Caco-2 (cell line): ENCODE results near the gene UXS1. TPM values are rescaled to one million over a fixed set of nuclear protein-coding genes. Genes with fewer than 3 reads are reported as not detected.

ENCODE experiments used
- BruUV-seq: library from RNA; stranded (reverse); fragments of 400-500 nt; replicated peaks from 2 replicates; lab custom pipeline; 2021; lab: Mats Ljungman, UMichigan
- CTCF ChIA-PET: fragments of 300-600 bp; sonication (Branson Sonifier 250); formaldehyde crosslinking; loops from one replicate; lab custom pipeline; 2022; ENCODE audit warnings: antibody characterized with exemption; lab: Charles Lee
- POLR2A ChIA-PET: fragments of 300-600 bp; sonication (Branson Sonifier 250); formaldehyde crosslinking; loops from one replicate; lab custom pipeline; 2022; ENCODE audit warnings: antibody characterized with exemption; lab: Charles Lee
- DNase-seq, 2 experiments: peaks; one replicate each; pipeline versions ENCODE4 v3.0.0 to v3.0.0-alpha.2; 2020 to 2022
- H3K27me3 ChIP-seq: replicated peaks from 2 replicates; pipeline ENCODE4 v1.6.0; 2011; ENCODE audit warnings: low read length; ENCODE audit not compliant: control insufficient read depth, insufficient read depth
- H3K36me3 ChIP-seq: 2 replicates; pipeline ENCODE4 v1.5.1; 2011; ENCODE audit warnings: low read length; ENCODE audit not compliant: control insufficient read depth, insufficient read depth
- H3K4me1 ChIP-seq: fragments of 250-450 bp; sonication (Bioruptor Pico); 2 replicates; pipeline ENCODE4 v1.5.1; 2020; ENCODE audit warnings: mild to moderate bottlenecking
- H3K4me3 ChIP-seq: 2 replicates; pipeline ENCODE4 v1.5.1; 2011; ENCODE audit warnings: low read depth, mild to moderate bottlenecking, control low read depth, low read length
- H3K9me3 ChIP-seq: fragments of 250-450 bp; sonication (Bioruptor Pico); 2 replicates; pipeline ENCODE4 v1.5.1; 2020; ENCODE audit warnings: mild to moderate bottlenecking, moderate library complexity
- H3K27ac Mint-ChIP-seq: one replicate; pipeline ENCODE4 v1.8.0; 2022; ENCODE audit warnings: mixed read lengths; ENCODE audit not compliant: unreplicated experiment
- H3K27me3 Mint-ChIP-seq: one replicate; pipeline ENCODE4 v1.8.0; 2022; ENCODE audit warnings: mixed read lengths; ENCODE audit not compliant: insufficient read depth, unreplicated experiment
- H3K36me3 Mint-ChIP-seq: one replicate; pipeline ENCODE4 v1.8.0; 2022; ENCODE audit warnings: mild to moderate bottlenecking, mixed read lengths; ENCODE audit not compliant: insufficient read depth, unreplicated experiment
- H3K4me1 Mint-ChIP-seq: one replicate; pipeline ENCODE4 v1.8.0; 2022; ENCODE audit warnings: low read depth, mixed read lengths; ENCODE audit not compliant: unreplicated experiment
- H3K4me3 Mint-ChIP-seq: one replicate; pipeline ENCODE4 v1.8.0; 2022; ENCODE audit warnings: mild to moderate bottlenecking, moderate library complexity, mixed read lengths; ENCODE audit not compliant: unreplicated experiment
- H3K9me3 Mint-ChIP-seq: one replicate; pipeline ENCODE4 v1.8.0; 2022; ENCODE audit warnings: mixed read lengths; ENCODE audit not compliant: unreplicated experiment
- intact Hi-C: fragments of 100-400 bp; cut with micrococcal nuclease; formaldehyde crosslinking; loops from one replicate; pipeline ENCODE4 v1.10.0; 2022; ENCODE audit not compliant: unreplicated experiment
- total RNA-seq: library from RNA; stranded (reverse); gene quantifications from 2 replicates; pipeline ENCODE4 v1.2.3, GENCODE V29; 2022
- TF ChIP-seq, protein P1 (sequence below), 2 experiments: fragments of 200-600 bp in 1 of 2; IDR thresholded peaks; 1 replicate in 1 of 2; 2 replicates in 1 of 2; pipeline versions ENCODE4 v1.5.1 to v1.8.0; 2011 to 2022; ENCODE audit warnings: antibody characterized with exemption in 1 of 2, control low read depth in 1 of 2, inconsistent platforms in 1 of 2, low read depth in 1 of 2, low read length in 1 of 2, mild to moderate bottlenecking in 1 of 2, moderate library complexity in 1 of 2; ENCODE audit not compliant: insufficient read depth in 1 of 2, severe bottlenecking in 1 of 2, unreplicated experiment in 1 of 2

UXS1 gene
- total RNA-seq, 1 experiment from 2014 or later: 72.7 TPM

DNA sequence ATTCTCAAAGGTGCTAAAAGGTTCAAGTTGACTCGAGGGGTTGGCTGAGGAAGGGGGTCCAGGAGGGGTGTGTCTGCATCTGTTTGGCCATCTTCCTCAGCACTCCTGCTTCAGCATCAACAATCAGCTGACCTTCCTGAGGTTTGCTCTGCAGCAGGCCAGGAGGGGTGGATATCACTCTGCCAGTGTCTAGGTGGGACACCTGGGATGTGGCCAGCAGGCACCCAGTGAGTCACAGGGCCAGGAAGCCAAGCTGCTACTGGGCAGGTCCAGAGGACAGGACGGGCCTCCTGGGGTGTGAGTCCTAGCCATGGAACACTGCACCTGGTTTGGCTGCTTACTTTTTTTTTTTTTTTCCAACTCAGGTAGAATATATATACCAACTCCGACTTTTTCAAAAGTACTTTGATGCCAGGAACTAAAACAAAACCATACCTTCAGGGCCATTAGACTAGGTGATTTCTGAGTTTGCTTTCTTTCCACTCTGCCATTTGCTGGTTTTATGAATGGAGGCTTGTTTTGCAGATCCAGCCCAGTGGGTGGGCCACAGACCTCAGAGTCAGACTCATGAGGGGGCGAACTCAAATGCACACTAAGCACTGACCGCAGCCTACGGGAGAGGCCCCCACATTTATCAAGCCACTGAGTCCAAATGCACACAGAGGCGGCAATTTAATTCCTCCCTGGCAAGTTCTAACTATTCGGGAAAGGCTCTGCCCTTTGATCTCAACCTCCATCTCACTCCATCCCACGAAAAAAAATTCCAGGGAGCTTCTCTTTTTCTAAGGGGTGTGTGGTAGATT, 76.0 kb downstream of the UXS1 start:
- Mint-ChIP-seq H3K27ac (no peak overlapping the region), H3K36me3 (peaks cover 23% of the 10 kb centered on the region), H3K27me3 (no peaks in the 10 kb centered on the region), H3K4me3 (no peak overlapping the region), H3K4me1 (peaks cover 5% of the 10 kb centered on the region), H3K9me3 (no peaks in the 10 kb centered on the region)
- DNase-seq: no peak
- Histone ChIP-seq H3K36me3 (no peaks in the 10 kb centered on the region; the same call in 1 of the 2 replicates), H3K9me3 (no peaks in the 10 kb centered on the region), H3K27me3 (no peaks in the 10 kb centered on the region), H3K4me3 (no peak overlapping the region), H3K4me1 (peaks cover 12% of the 10 kb centered on the region)
- no TSS peak for BruUV-seq
- intact Hi-C loops: no loop called here
- CTCF ChIA-PET: no interaction called here
- POLR2A ChIA-PET: no interaction called here
- TF ChIP-seq, protein P1, sequence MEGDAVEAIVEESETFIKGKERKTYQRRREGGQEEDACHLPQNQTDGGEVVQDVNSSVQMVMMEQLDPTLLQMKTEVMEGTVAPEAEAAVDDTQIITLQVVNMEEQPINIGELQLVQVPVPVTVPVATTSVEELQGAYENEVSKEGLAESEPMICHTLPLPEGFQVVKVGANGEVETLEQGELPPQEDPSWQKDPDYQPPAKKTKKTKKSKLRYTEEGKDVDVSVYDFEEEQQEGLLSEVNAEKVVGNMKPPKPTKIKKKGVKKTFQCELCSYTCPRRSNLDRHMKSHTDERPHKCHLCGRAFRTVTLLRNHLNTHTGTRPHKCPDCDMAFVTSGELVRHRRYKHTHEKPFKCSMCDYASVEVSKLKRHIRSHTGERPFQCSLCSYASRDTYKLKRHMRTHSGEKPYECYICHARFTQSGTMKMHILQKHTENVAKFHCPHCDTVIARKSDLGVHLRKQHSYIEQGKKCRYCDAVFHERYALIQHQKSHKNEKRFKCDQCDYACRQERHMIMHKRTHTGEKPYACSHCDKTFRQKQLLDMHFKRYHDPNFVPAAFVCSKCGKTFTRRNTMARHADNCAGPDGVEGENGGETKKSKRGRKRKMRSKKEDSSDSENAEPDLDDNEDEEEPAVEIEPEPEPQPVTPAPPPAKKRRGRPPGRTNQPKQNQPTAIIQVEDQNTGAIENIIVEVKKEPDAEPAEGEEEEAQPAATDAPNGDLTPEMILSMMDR (IDR thresholded peaks at IDR 0.05; ENCODE audit: insufficient read depth in 1 of 2, low read depth in 1 of 2, low read length in 1 of 2, severe bottlenecking in 1 of 2, unreplicated experiment in 1 of 2): no peak

DNA sequence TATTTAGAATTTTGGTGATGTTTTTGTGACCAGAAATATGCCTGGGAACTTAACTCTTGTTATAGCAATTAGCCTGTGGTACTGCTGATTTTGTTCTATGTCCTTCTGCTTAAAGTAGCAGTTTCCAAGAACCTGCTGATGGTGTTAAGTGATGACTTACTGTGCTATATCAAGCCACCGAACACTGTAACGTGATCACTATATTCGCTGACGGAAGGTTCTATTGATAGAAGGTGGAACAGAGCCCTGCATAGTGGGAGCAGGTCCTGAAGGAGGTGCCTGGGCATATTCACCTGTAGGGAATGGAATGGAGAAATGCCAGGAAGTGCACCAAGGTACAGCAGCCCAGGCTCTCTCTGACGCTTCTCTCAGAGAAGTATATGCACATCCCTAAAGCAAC, 76.8 kb downstream of the UXS1 start:
- Mint-ChIP-seq H3K4me3 (no peak overlapping the region), H3K9me3 (no peaks in the 10 kb centered on the region), H3K27ac (no peak overlapping the region), H3K36me3 (peaks cover 19% of the 10 kb centered on the region), H3K27me3 (no peaks in the 10 kb centered on the region), H3K4me1 (peaks cover 7% of the 10 kb centered on the region)
- POLR2A ChIA-PET: no interaction called here
- Histone ChIP-seq H3K4me3 (no peak overlapping the region), H3K4me1 (peaks cover 14% of the 10 kb centered on the region), H3K36me3 (peaks cover 1% of the 10 kb centered on the region; the same call in 1 of the 2 replicates), H3K9me3 (no peaks in the 10 kb centered on the region), H3K27me3 (no peaks in the 10 kb centered on the region)
- TF ChIP-seq, protein P1 (IDR thresholded peaks at IDR 0.05; ENCODE audit: insufficient read depth in 1 of 2, low read depth in 1 of 2, low read length in 1 of 2, severe bottlenecking in 1 of 2, unreplicated experiment in 1 of 2): no peak
- DNase-seq: no peak
- intact Hi-C loops: no loop called here
- BruUV-seq: no TSS peak
- CTCF ChIA-PET: no interaction called here

DNA sequence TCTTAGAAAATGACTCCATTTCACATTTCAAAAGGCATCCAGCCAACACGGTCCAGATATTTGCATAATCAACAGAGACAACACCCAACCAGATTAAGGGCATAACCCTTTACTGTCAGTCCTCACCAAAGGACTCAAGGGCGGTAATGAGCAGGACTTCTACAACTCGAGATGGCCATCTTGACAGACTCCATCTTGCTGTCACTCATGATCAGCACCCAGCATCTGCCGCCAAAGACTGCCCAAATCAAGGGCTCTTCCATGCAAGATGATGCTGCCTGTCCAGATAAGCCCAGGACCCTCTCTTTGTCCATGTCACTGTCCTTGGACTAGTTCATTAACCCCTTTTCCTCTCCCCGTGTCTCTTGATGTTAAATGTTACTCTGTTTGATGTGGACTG, 77.9 kb downstream of the UXS1 start:
- Histone ChIP-seq H3K4me1 (peaks cover 14% of the 10 kb centered on the region), H3K4me3 (no peak overlapping the region), H3K27me3 (no peaks in the 10 kb centered on the region), H3K36me3 (peaks cover 5% of the 10 kb centered on the region; the same call in 1 of the 2 replicates), H3K9me3 (no peaks in the 10 kb centered on the region)
- Mint-ChIP-seq H3K4me1 (peaks cover 7% of the 10 kb centered on the region), H3K27ac (peak overlapping the region; percentile 12), H3K9me3 (no peaks in the 10 kb centered on the region), H3K36me3 (peaks cover 24% of the 10 kb centered on the region), H3K27me3 (no peaks in the 10 kb centered on the region), H3K4me3 (no peak overlapping the region)
- CTCF ChIA-PET: no interaction called here
- DNase-seq: no peak
- POLR2A ChIA-PET: no interaction called here
- TF ChIP-seq, protein P1 (IDR thresholded peaks at IDR 0.05; ENCODE audit: insufficient read depth in 1 of 2, low read depth in 1 of 2, low read length in 1 of 2, severe bottlenecking in 1 of 2, unreplicated experiment in 1 of 2): no peak
- no TSS peak for BruUV-seq
- intact Hi-C loops: no loop called here
